HUES64 (cell line): ENCODE measurements around the gene MRPL23.

ENCODE experiments used
- H3K27ac ChIP-seq: 2 replicates; pipeline ENCODE4 v1.7.0; 2013; ENCODE audit warnings: low read depth, low read length, inconsistent platforms
- H3K27me3 ChIP-seq: 2 replicates; pipeline ENCODE4 v1.6.1; 2013; ENCODE audit warnings: mild to moderate bottlenecking, low read length; ENCODE audit not compliant: insufficient read depth
- H3K36me3 ChIP-seq: 2 replicates; pipeline ENCODE4 v1.6.1; 2013; ENCODE audit warnings: mild to moderate bottlenecking, low read length; ENCODE audit not compliant: insufficient read depth
- H3K4me1 ChIP-seq: 2 replicates; pipeline ENCODE4 v1.6.1; 2013; ENCODE audit warnings: mild to moderate bottlenecking, low read length, moderate library complexity; ENCODE audit not compliant: insufficient read depth
- H3K4me3 ChIP-seq: 2 replicates; pipeline ENCODE4 v1.5.1; 2013; ENCODE audit warnings: mild to moderate bottlenecking, low read length, moderate library complexity
- H3K9ac ChIP-seq: 2 replicates; pipeline ENCODE4 v1.6.1; 2013; ENCODE audit warnings: mild to moderate bottlenecking, low read depth, low read length
- H3K9me3 ChIP-seq: 2 replicates; pipeline ENCODE4 v1.6.1; 2013; ENCODE audit warnings: low read depth, low read length; ENCODE audit not compliant: insufficient read depth
- WGBS: fragments of 150-250, 120-280 bp; methylation state at CpG from one replicate; pipeline ENCODE4 v1.1.7; 2013; ENCODE audit warnings: missing lambda C conversion rate; 5-methylcytosine and 5-hydroxymethylcytosine counted together

Gene MRPL23

GRCh38 chr11:1988667-1989317 lies 41.7 kb downstream of the MRPL23 start:
- Histone ChIP-seq H3K9me3 (no peaks in the 10 kb centered on the region), H3K27ac (no peak overlapping the region), H3K36me3 (no peaks in the 10 kb centered on the region), H3K9ac (no peak overlapping the region), H3K4me1 (no peaks in the 10 kb centered on the region), H3K27me3 (no peaks in the 10 kb centered on the region), H3K4me3 (no peak overlapping the region)
- WGBS, result 63% methylated on average over 9 of the region's 24 CpGs

GRCh38 chr11:1989953-1990352 lies 42.8 kb downstream of the MRPL23 start:
- WGBS, result no CpG with 5 or more reads among the region's 15 CpGs
- no peaks in the 10 kb centered on the region for H3K27me3 ChIP-seq

GRCh38 chr11:1990872-1991578 lies 43.9 kb downstream of the MRPL23 start:
- Histone ChIP-seq H3K27me3 (no peaks in the 10 kb centered on the region), H3K27ac (no peak overlapping the region), H3K4me1 (no peaks in the 10 kb centered on the region), H3K9me3 (no peaks in the 10 kb centered on the region), H3K4me3 (no peak overlapping the region), H3K9ac (no peak overlapping the region), H3K36me3 (no peaks in the 10 kb centered on the region)
- WGBS, result no CpG with 5 or more reads among the region's 29 CpGs

More at GRCh38 chr11:1989953-1990352, 42.8 kb downstream of the MRPL23 start:
- no peak overlapping the region for H3K4me3 ChIP-seq
- no peak overlapping the region for H3K9ac ChIP-seq
- H3K4me1 ChIP-seq, result no peaks in the 10 kb centered on the region
- no peaks in the 10 kb centered on the region for H3K9me3 ChIP-seq
- H3K36me3 ChIP-seq, result no peaks in the 10 kb centered on the region
- H3K27ac ChIP-seq, result no peak overlapping the region

- WGBS, result no CpG with 5 or more reads among the region's 26 CpGs
- no peak overlapping the region for H3K27ac ChIP-seq
Measured at GRCh38 chr11:1992111-1992510, 45.0 kb downstream of the MRPL23 start.

GRCh38 chr11:1994121-1994520 lies 47.0 kb downstream of the MRPL23 start:
- no peaks in the 10 kb centered on the region for H3K9me3 ChIP-seq
- no peak overlapping the region for H3K27ac ChIP-seq
- H3K4me3 ChIP-seq, result no peak overlapping the region
- WGBS, result no CpG with 5 or more reads among the region's 13 CpGs
- H3K27me3 ChIP-seq, result no peaks in the 10 kb centered on the region
- no peak overlapping the region for H3K9ac ChIP-seq
- H3K36me3 ChIP-seq, result no peaks in the 10 kb centered on the region
- H3K4me1 ChIP-seq, result no peaks in the 10 kb centered on the region

More at GRCh38 chr11:1992111-1992510, 45.0 kb downstream of the MRPL23 start:
- no peaks in the 10 kb centered on the region for H3K27me3 ChIP-seq
- H3K4me1 ChIP-seq, result no peaks in the 10 kb centered on the region
- no peaks in the 10 kb centered on the region for H3K9me3 ChIP-seq
- H3K4me3 ChIP-seq, result no peak overlapping the region
- H3K36me3 ChIP-seq, result no peaks in the 10 kb centered on the region
- H3K9ac ChIP-seq, result no peak overlapping the region

- Histone ChIP-seq H3K27ac (no peak within 1 kb of the TSS), H3K9me3 (no peaks in the 10 kb centered on the region), H3K4me1 (no peaks in the 10 kb centered on the region), H3K36me3 (no peaks in the 10 kb centered on the region), H3K27me3 (no peaks in the 10 kb centered on the region), H3K9ac (no peak within 1 kb of the TSS), H3K4me3 (no peak within 1 kb of the TSS)
- WGBS, result no CpG with 5 or more reads among the region's 14 CpGs
Measured at GRCh38 chr11:1997755-1998154, 50.6 kb downstream of the MRPL23 start, which contains the start of gene H19. TSS of gene H19 (minus strand) at chr11:1997842.

GRCh38 chr11:1998290-1998689 lies 51.2 kb downstream of the MRPL23 start:
- no CpG with 5 or more reads among the region's 28 CpGs for WGBS
- Histone ChIP-seq H3K36me3 (no peaks in the 10 kb centered on the region), H3K9me3 (no peaks in the 10 kb centered on the region), H3K4me3 (no peak overlapping the region), H3K4me1 (no peaks in the 10 kb centered on the region), H3K9ac (no peak overlapping the region), H3K27ac (no peak overlapping the region), H3K27me3 (no peaks in the 10 kb centered on the region)

GRCh38 chr11:1998861-1999260 lies 51.7 kb downstream of the MRPL23 start:
- H3K9me3 ChIP-seq, result no peaks in the 10 kb centered on the region
- no peak overlapping the region for H3K4me3 ChIP-seq
- no peak overlapping the region for H3K9ac ChIP-seq
- WGBS, result no CpG with 5 or more reads among the region's 15 CpGs
- no peaks in the 10 kb centered on the region for H3K36me3 ChIP-seq
- no peak overlapping the region for H3K27ac ChIP-seq
- H3K4me1 ChIP-seq, result no peaks in the 10 kb centered on the region
- H3K27me3 ChIP-seq, result no peaks in the 10 kb centered on the region

GRCh38 chr11:2002042-2002776 lies 55.1 kb downstream of the MRPL23 start:
- H3K9ac ChIP-seq, result no peak overlapping the region
- no peaks in the 10 kb centered on the region for H3K27me3 ChIP-seq
- no peaks in the 10 kb centered on the region for H3K9me3 ChIP-seq
- no CpG with 5 or more reads among the region's 42 CpGs for WGBS
- H3K4me3 ChIP-seq, result no peak overlapping the region
- no peak overlapping the region for H3K27ac ChIP-seq
- no peaks in the 10 kb centered on the region for H3K4me1 ChIP-seq
- no peaks in the 10 kb centered on the region for H3K36me3 ChIP-seq

GRCh38 chr11:2002807-2003206 lies 55.7 kb downstream of the MRPL23 start:
- H3K4me3 ChIP-seq, result no peak overlapping the region
- H3K9ac ChIP-seq, result no peak overlapping the region
- no peaks in the 10 kb centered on the region for H3K36me3 ChIP-seq
- H3K27ac ChIP-seq, result no peak overlapping the region
- H3K4me1 ChIP-seq, result no peaks in the 10 kb centered on the region
- WGBS, result no CpG with 5 or more reads among the region's 19 CpGs
- H3K27me3 ChIP-seq, result no peaks in the 10 kb centered on the region
- no peaks in the 10 kb centered on the region for H3K9me3 ChIP-seq

GRCh38 chr11:2004466-2004865 lies 57.3 kb downstream of the MRPL23 start:
- Histone ChIP-seq H3K9ac (no peak overlapping the region), H3K36me3 (no peaks in the 10 kb centered on the region), H3K27me3 (no peaks in the 10 kb centered on the region), H3K4me3 (no peak overlapping the region), H3K27ac (no peak overlapping the region), H3K4me1 (no peaks in the 10 kb centered on the region), H3K9me3 (no peaks in the 10 kb centered on the region)
- WGBS, result no CpG with 5 or more reads among the region's 13 CpGs
